GM23338 (cell line): ENCODE results near the gene RHBDF2. TPM values are rescaled to one million over a fixed set of nuclear protein-coding genes. Genes with fewer than 3 reads are reported as not detected.

Source experiments
- ATAC-seq: fragments of 200-7000 bp; cut with Tn5 transposase; 3 replicates; pipeline ENCODE4 v1.9.1; 2020
- DNase-seq: peaks from one replicate; pipeline ENCODE4 v3.0.0-alpha.2; 2015; ENCODE audit warnings: low spot score
- H2AFZ ChIP-seq: fragments of 200-600 bp; sonication (generic); 2 replicates; pipeline ENCODE4 v1.8.0; 2016; ENCODE audit warnings: antibody characterized with exemption, mild to moderate bottlenecking, moderate library complexity
- H3F3A ChIP-seq: fragments of 200-600 bp; sonication (generic); replicated peaks from 2 replicates; pipeline ENCODE4 v1.8.0; 2017; ENCODE audit warnings: antibody characterized with exemption, mixed run types, low read depth
- H3K27ac ChIP-seq: fragments of 200-600 bp; sonication (generic); 2 replicates; pipeline ENCODE4 v1.6.1; 2016; ENCODE audit warnings: low read depth
- H3K27me3 ChIP-seq: fragments of 200-600 bp; sonication (generic); 2 replicates; pipeline ENCODE4 v1.8.0; 2016; ENCODE audit warnings: mild to moderate bottlenecking, mixed run types, moderate library complexity; ENCODE audit not compliant: insufficient read depth
- H3K36me3 ChIP-seq: fragments of 200-600 bp; sonication (generic); 2 replicates; pipeline ENCODE4 v1.8.0; 2016; ENCODE audit warnings: mild to moderate bottlenecking; ENCODE audit not compliant: insufficient read depth
- H3K4me1 ChIP-seq: fragments of 200-600 bp; sonication (generic); 2 replicates; pipeline ENCODE4 v1.8.0; 2016; ENCODE audit warnings: mild to moderate bottlenecking, moderate library complexity; ENCODE audit not compliant: insufficient read depth
- H3K4me2 ChIP-seq: fragments of 200-600 bp; sonication (generic); 2 replicates; pipeline ENCODE4 v1.7.1; 2017; ENCODE audit warnings: mixed run types
- H3K4me3 ChIP-seq: fragments of 200-600 bp; sonication (generic); 2 replicates; pipeline ENCODE4 v1.6.1; 2016; ENCODE audit warnings: mixed run types
- H3K79me2 ChIP-seq: fragments of 200-600 bp; sonication (generic); replicated peaks from 2 replicates; pipeline ENCODE4 v1.8.0; 2017; ENCODE audit warnings: mild to moderate bottlenecking; ENCODE audit not compliant: insufficient read depth
- H3K9me2 ChIP-seq: fragments of 200-600 bp; sonication (generic); 2 replicates; pipeline ENCODE4 v1.8.0; 2017; ENCODE audit not compliant: insufficient read depth
- H4K20me1 ChIP-seq: fragments of 200-600 bp; sonication (generic); replicated peaks from 2 replicates; pipeline ENCODE4 v1.8.0; 2017; ENCODE audit warnings: mild to moderate bottlenecking; ENCODE audit not compliant: insufficient read depth
- H3K27ac Mint-ChIP-seq: 2 replicates; pipeline ENCODE4 v1.8.0; 2020; ENCODE audit warnings: inconsistent platforms, mild to moderate bottlenecking, moderate library complexity, mixed read lengths
- H3K27me3 Mint-ChIP-seq: 3 replicates; pipeline ENCODE4 v1.8.0; 2022; ENCODE audit warnings: low read depth, mild to moderate bottlenecking, moderate library complexity, mixed read lengths, inconsistent platforms; ENCODE audit not compliant: insufficient read depth, poor library complexity
- H3K36me3 Mint-ChIP-seq: 3 replicates; pipeline ENCODE4 v1.8.0; 2021; ENCODE audit warnings: low read depth, mild to moderate bottlenecking, inconsistent platforms, moderate library complexity, mixed read lengths
- H3K4me1 Mint-ChIP-seq: 3 replicates; pipeline ENCODE4 v1.8.0; 2020; ENCODE audit warnings: mild to moderate bottlenecking, inconsistent platforms, mixed read lengths
- H3K4me3 Mint-ChIP-seq: 3 replicates; pipeline ENCODE4 v1.8.0; 2021; ENCODE audit warnings: moderate library complexity, mild to moderate bottlenecking, inconsistent platforms, mixed read lengths
- H3K9me3 Mint-ChIP-seq: 3 replicates; pipeline ENCODE4 v1.8.0; 2020; ENCODE audit warnings: moderate library complexity, mild to moderate bottlenecking, inconsistent platforms, mixed read lengths
- EZH2 ChIP-seq: fragments of 200-600 bp; sonication (generic); IDR thresholded peaks from one replicate; pipeline ENCODE4 v1.8.0; 2017; ENCODE audit warnings: antibody characterized with exemption, mild to moderate bottlenecking, low read depth; ENCODE audit not compliant: unreplicated experiment
- EZH2phosphoT487 ChIP-seq: fragments of 200-600 bp; sonication (generic); IDR thresholded peaks from one replicate; pipeline ENCODE4 v1.8.1; 2018; ENCODE audit warnings: antibody characterized with exemption; ENCODE audit not compliant: unreplicated experiment
- JUNB ChIP-seq: IDR thresholded peaks from one replicate; pipeline ENCODE4 v1.6.1; 2016; ENCODE audit warnings: antibody characterized with exemption; ENCODE audit not compliant: unreplicated experiment
- NANOG ChIP-seq: IDR thresholded peaks from 2 replicates; pipeline ENCODE4 v1.6.1; 2016; ENCODE audit warnings: antibody characterized with exemption, borderline replicate concordance
- POLR2AphosphoS5 ChIP-seq: IDR thresholded peaks from 2 replicates; pipeline ENCODE4 v1.6.1; 2016; ENCODE audit warnings: antibody characterized with exemption, low read depth
- STAT1 ChIP-seq: IDR thresholded peaks from one replicate; pipeline ENCODE4 v1.6.1; 2016; ENCODE audit warnings: antibody characterized with exemption; ENCODE audit not compliant: unreplicated experiment
- ZNF114 ChIP-seq: fragments of 250-450 bp; sonication (Bioruptor Pico); IDR thresholded peaks from 2 replicates; pipeline ENCODE4 v1.5.0; 2020; ENCODE audit warnings: mild to moderate bottlenecking, moderate library complexity
- ZNF331 ChIP-seq: fragments of 250-450 bp; sonication (Bioruptor Pico); IDR thresholded peaks from 2 replicates; pipeline ENCODE4 v1.5.0; 2020; ENCODE audit warnings: low read depth, mild to moderate bottlenecking, moderate library complexity
- polyA plus RNA-seq: library from polyadenylated mRNA; unstranded; fragments of >200 nt; fragmentation: Nextera tagmentation; extraction: Ambion mirVana; gene quantifications from 2 replicates; pipeline ENCODE4 v1.2.1, GENCODE V29; 2016
- total RNA-seq: library from RNA; depleted of rRNA; stranded (reverse); fragments of >200 nt; shearing (Covaris generic); gene quantifications from 2 replicates; pipeline ENCODE4 v1.2.3, GENCODE V29; 2014
- TF ChIP-seq, protein P1 (sequence below), 2 experiments: fragments of 200-600 bp in 1 of 2; sonication (generic) in 1 of 2; conservative IDR thresholded peaks; 2 replicates each; pipeline versions ENCODE4 v1.5.1 to v1.6.1; 2016 to 2017; ENCODE audit warnings: antibody characterized with exemption in 2 of 2, low read depth in 2 of 2, mild to moderate bottlenecking in 2 of 2, moderate library complexity in 1 of 2
- TF ChIP-seq, protein P2 (sequence below): IDR thresholded peaks from 2 replicates; pipeline ENCODE4 v1.6.1; 2016; ENCODE audit warnings: antibody characterized with exemption

RHBDF2 gene
- total and polyA plus RNA-seq, 2 experiments from 2014 or later: 9.4 to 29.5 TPM

- Histone ChIP-seq H2AFZ (no peak overlapping the region), H3K27me3 (no peaks in the 10 kb centered on the region), H3K9me2 (no peaks in the 10 kb centered on the region), H4K20me1 (peaks cover 36% of the 10 kb centered on the region), H3K36me3 (no peaks in the 10 kb centered on the region), H3K4me1 (peaks cover 79% of the 10 kb centered on the region), H3K4me2 (peak overlapping the region; percentile 61; the same call in 1 of the 2 replicates), H3K4me3 (no peak overlapping the region), H3K27ac (peak overlapping the region; percentile 69; the same call in 1 of the 2 replicates), H3K79me2 (peaks cover 99% of the 10 kb centered on the region), H3F3A (peaks cover 10% of the 10 kb centered on the region)
- DNase-seq (no peak), ATAC-seq (no peak)
- Mint-ChIP-seq H3K36me3 (peaks cover 14% of the 10 kb centered on the region), H3K4me3 (no peak overlapping the region; the same call in 2 of the 3 replicates), H3K27ac (peak overlapping the region; percentile 74), H3K4me1 (peaks cover 72% of the 10 kb centered on the region), H3K9me3 (no peaks in the 10 kb centered on the region), H3K27me3 (peaks cover 14% of the 10 kb centered on the region)
- no peak for TF ChIP-seq POLR2AphosphoS5
- no peak for TF ChIP-seq ZNF114 (CRISPR knock-in tag)
- TF ChIP-seq EZH2: no peak
- TF ChIP-seq EZH2phosphoT487: no peak
Observed at GRCh38 chr17:76439314-76439928, 61.8 kb downstream of the RHBDF2 start.

DNA sequence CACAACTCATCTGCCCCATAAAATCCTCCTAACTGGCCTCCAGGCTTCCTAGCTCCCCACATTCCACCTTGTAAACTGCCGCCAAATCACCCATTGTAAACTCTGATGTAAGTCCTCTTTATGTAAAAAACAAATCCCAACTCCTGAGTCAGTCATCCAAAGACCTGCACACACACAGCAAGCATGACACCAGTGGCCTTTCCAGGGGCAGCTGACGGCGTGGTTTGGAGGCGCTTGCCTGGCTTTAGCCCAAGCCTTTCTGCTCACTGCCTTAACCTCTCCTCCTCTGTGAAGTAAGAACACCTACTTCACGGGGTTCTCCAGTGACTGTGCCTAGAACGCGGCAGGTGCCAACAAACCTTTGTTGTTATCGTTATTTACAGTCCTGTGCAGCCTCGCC, 62.3 kb downstream of the RHBDF2 start:
- no peak overlapping the region; the same call in 2 of the 3 replicates for H3K4me3 Mint-ChIP-seq
- Histone ChIP-seq H3K4me1 (peaks cover 79% of the 10 kb centered on the region), H3K27ac (peak overlapping the region; percentile 69; the same call in 1 of the 2 replicates), H4K20me1 (peaks cover 41% of the 10 kb centered on the region), H3K4me2 (peak overlapping the region; percentile 61), H3K79me2 (peaks cover 100% of the 10 kb centered on the region), H3K27me3 (no peaks in the 10 kb centered on the region), H3K36me3 (no peaks in the 10 kb centered on the region), H3K9me2 (no peaks in the 10 kb centered on the region), H3F3A (peaks cover 5% of the 10 kb centered on the region), H3K4me3 (no peak overlapping the region), H2AFZ (no peak overlapping the region)
- TF ChIP-seq, protein P1, sequence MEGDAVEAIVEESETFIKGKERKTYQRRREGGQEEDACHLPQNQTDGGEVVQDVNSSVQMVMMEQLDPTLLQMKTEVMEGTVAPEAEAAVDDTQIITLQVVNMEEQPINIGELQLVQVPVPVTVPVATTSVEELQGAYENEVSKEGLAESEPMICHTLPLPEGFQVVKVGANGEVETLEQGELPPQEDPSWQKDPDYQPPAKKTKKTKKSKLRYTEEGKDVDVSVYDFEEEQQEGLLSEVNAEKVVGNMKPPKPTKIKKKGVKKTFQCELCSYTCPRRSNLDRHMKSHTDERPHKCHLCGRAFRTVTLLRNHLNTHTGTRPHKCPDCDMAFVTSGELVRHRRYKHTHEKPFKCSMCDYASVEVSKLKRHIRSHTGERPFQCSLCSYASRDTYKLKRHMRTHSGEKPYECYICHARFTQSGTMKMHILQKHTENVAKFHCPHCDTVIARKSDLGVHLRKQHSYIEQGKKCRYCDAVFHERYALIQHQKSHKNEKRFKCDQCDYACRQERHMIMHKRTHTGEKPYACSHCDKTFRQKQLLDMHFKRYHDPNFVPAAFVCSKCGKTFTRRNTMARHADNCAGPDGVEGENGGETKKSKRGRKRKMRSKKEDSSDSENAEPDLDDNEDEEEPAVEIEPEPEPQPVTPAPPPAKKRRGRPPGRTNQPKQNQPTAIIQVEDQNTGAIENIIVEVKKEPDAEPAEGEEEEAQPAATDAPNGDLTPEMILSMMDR (conservative IDR thresholded peaks at IDR 0.05; ENCODE audit: low read depth in 2 of 2): no peak
- ATAC-seq (no peak), DNase-seq (no peak)
- peaks cover 9% of the 10 kb centered on the region for H3K27me3 Mint-ChIP-seq
- peaks cover 70% of the 10 kb centered on the region for H3K4me1 Mint-ChIP-seq
- H3K27ac Mint-ChIP-seq: peak overlapping the region; percentile 74
- peaks cover 14% of the 10 kb centered on the region for H3K36me3 Mint-ChIP-seq
- H3K9me3 Mint-ChIP-seq: no peaks in the 10 kb centered on the region

DNA sequence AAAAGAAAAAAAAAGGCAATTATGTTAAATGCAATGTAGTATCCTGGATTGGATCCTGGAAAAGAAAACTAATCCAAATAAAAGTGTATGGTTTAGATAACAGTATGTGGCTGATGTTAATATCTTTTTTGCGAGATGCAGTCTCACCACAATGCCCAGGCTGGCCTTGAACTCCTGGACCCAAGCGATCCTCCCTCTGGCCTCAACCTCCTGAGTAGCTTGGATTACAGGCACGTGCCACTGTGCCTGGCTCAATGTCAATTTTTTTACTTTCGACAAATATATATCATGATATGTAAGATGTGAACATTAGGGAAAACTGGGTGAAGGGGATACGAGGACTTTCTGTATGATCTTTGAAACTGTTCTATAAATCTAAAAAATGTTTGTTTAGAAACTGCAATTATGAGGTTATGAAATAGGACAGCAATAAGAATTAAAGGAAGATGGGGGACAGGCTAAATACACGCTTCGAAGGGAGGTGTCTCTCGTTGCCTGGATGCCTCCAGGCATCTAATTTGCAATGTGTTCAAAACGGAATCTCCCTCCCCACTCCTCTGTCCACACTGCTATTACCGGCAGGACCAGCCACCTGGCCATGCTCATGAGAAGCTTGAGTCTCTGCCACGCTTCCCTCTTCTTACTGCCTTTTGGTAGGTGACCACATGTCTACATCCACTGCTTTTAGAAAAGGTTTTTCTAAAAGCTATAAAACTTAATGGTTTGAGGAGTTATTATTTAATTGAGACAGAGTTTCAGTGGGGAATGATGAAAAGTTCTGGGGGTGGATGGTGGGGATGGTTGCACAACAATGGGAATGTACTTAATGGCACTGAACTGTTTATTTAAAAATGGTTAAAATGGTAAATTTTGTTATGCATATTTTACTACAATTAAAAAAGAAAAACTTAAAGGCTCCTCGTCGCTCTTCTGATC, 63.5 kb downstream of the RHBDF2 start:
- ATAC-seq: no peak
- peak overlapping the region; percentile 74; the same call in 1 of the 2 replicates for H3K27ac Mint-ChIP-seq
- no peaks in the 10 kb centered on the region for H3K9me2 ChIP-seq
- H3K4me1 ChIP-seq: peaks cover 70% of the 10 kb centered on the region
- H3K36me3 ChIP-seq: no peaks in the 10 kb centered on the region
- no peaks in the 10 kb centered on the region; the same call in 1 of the 2 replicates for H3F3A ChIP-seq
- peaks cover 13% of the 10 kb centered on the region for H3K36me3 Mint-ChIP-seq
- DNase-seq: no peak
- peaks cover 68% of the 10 kb centered on the region for H3K4me1 Mint-ChIP-seq
- H2AFZ ChIP-seq: no peak overlapping the region
- H3K4me3 Mint-ChIP-seq: no peak overlapping the region
- peaks cover 49% of the 10 kb centered on the region for H4K20me1 ChIP-seq
- H3K27me3 Mint-ChIP-seq: peaks cover 11% of the 10 kb centered on the region
- no peaks in the 10 kb centered on the region for H3K9me3 Mint-ChIP-seq
- H3K79me2 ChIP-seq: peaks cover 100% of the 10 kb centered on the region
- H3K4me3 ChIP-seq: no peak overlapping the region
- H3K27ac ChIP-seq: 0 out of 2 replicates have a peak overlapping the region, but pooled peaks have one; percentile 69
- peak overlapping the region; percentile 61; the same call in 1 of the 2 replicates for H3K4me2 ChIP-seq
- H3K27me3 ChIP-seq: no peaks in the 10 kb centered on the region
- no peak for TF ChIP-seq STAT1
- TF ChIP-seq ZNF114 (CRISPR knock-in tag): no peak
- TF ChIP-seq EZH2phosphoT487: no peak
- no peak for TF ChIP-seq ZNF331 (CRISPR knock-in tag)
- no peak for TF ChIP-seq JUNB
- TF ChIP-seq NANOG: no peak
- no peak for TF ChIP-seq EZH2
- TF ChIP-seq, protein P2, sequence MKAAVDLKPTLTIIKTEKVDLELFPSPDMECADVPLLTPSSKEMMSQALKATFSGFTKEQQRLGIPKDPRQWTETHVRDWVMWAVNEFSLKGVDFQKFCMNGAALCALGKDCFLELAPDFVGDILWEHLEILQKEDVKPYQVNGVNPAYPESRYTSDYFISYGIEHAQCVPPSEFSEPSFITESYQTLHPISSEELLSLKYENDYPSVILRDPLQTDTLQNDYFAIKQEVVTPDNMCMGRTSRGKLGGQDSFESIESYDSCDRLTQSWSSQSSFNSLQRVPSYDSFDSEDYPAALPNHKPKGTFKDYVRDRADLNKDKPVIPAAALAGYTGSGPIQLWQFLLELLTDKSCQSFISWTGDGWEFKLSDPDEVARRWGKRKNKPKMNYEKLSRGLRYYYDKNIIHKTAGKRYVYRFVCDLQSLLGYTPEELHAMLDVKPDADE: no peak
- no peak for TF ChIP-seq POLR2AphosphoS5
- TF ChIP-seq, protein P1 (conservative IDR thresholded peaks at IDR 0.05; ENCODE audit: low read depth in 2 of 2): no peak
